ENCODE measurements around the gene EPAS1. TPM values are rescaled to one million over a fixed set of nuclear protein-coding genes. Genes with fewer than 3 reads are reported as not detected.

EPAS1 gene
- total RNA-seq, 1 experiment from 2014 or later, result 23.7 TPM

Other genes with a start within 250 kb of the EPAS1 start
- gene TMEM247, start 182.2 kb downstream of the EPAS1 start, total RNA-seq (2014; rRNA removed; shearing (Covaris generic)), result not detected in 2 replicates
- 33.3 and 42.0 TPM in 2 replicates for gene RHOQ, start 245.1 kb downstream of the EPAS1 start, total RNA-seq (2014; rRNA removed; shearing (Covaris generic))
- 2.5 and 6.2 TPM in 2 replicates for gene ATP6V1E2, start 245.2 kb downstream of the EPAS1 start, total RNA-seq (2014; rRNA removed; shearing (Covaris generic))

Data from M059J (cell line).